HG03469 (cell line): ENCODE measurements around the gene AIG1.

Experiments used
- ATAC-seq: cut with Tn5 transposase; IDR thresholded peaks from one replicate; pipeline ENCODE4 v1.9.1; 2021; ENCODE audit warnings: mild to moderate bottlenecking, moderate library complexity, moderate number of reproducible peaks; ENCODE audit not compliant: unreplicated experiment

AIG1 gene

GRCh38 chr6:143261899-143262436 lies 201.3 kb downstream of the AIG1 start:
- no peak for ATAC-seq

GRCh38 chr6:143262859-143263258 lies 202.2 kb downstream of the AIG1 start:
- no peak for ATAC-seq

DNA sequence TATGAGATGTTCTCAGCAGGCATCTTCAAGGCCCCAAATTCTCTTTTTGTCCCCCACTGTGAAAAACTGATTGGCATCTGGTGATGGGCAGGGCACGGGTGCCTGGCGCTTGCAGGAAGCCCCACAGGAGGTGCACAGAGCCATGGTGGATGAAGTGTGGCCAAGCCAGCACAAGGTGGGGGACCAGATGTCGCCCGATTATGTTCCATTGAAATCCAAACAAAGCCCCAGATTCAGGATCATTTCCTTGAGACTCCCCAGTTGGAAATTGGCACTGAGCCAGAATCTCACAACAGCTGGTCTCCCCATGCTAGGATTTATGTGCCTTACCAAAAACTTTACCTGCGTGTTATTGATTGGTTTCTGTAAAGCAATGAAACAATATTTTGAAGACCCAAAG lies 203.7 kb downstream of the AIG1 start:
- ATAC-seq = no peak

DNA sequence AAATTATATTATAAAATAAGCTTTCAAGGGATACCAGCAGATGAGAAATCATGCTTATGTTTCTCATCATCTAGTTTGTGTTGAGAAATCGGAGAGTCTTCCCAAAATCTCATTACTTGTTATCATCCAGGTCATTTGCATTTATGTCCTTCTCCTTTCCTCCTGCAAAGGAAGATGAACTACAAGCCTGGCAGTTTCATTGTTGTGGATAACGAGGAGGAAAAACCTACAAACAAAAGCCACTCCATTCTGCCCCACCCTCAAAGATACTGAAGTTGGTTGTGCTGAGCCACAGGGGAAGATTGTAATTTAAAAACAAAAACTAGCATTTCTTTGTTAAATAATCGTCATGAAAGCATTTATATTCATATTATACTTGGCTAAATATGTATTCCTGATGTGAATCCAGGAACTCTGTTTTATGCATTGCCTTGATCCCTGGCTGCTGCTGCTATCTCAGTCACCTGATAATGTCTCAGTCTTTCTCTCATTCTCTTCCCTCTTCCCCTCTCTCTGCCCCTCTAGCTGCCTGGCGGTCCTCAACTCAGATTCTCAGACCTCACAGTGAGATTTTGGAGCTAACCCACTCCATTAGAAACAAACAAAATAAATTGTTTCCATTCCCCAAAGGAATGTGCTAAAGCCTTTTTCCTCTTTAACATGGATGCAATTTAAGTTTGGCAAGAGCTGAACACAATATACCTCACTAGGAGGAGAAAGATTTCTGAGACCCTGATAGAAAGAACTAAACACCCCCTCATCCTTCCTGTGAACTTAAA lies 204.5 kb downstream of the AIG1 start:
- no peak for ATAC-seq

DNA sequence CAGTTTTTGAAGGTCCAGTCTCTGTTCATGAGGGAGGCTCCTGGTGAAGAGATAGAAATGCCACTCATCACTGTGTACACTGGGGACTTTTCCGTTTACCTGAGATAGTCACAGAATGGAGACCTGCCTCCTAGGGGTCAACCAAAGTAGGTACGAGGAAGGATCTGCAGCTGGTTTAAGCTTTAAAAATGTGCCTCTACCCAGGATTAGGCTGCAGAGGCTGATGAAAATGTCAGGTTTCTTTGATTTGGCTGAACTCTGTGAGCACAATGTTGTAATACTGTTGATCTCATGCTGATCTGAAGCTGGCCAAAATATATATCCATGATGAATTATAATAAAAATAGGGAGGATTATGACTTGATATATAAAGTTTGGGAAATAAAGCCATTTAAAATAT lies 207.1 kb downstream of the AIG1 start:
- no peak for ATAC-seq

GRCh38 chr6:143268439-143268838 lies 207.8 kb downstream of the AIG1 start:
- ATAC-seq = no peak

- no peak for ATAC-seq
These were observed 209.3 kb downstream of the AIG1 start for GRCh38 chr6:143270026-143270425.

DNA sequence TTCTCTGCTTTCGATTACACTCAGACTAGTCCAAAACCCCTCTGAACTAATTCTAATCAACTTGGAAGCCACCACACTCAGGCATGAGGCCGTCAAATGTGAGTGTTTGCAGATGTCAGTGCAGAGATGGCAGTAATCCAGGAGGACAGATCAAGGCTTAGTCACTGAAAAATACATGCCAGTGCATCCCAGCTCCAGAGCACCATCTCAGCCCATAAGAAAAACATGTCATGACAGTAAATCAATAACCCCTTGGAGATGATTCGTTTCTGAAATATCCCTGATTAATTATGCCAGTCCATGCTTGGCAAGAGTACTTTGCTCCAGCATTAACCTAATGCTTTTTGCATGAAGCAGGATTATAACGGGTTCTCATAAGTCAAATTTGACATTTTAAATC lies 210.3 kb downstream of the AIG1 start:
- ATAC-seq = no peak

DNA sequence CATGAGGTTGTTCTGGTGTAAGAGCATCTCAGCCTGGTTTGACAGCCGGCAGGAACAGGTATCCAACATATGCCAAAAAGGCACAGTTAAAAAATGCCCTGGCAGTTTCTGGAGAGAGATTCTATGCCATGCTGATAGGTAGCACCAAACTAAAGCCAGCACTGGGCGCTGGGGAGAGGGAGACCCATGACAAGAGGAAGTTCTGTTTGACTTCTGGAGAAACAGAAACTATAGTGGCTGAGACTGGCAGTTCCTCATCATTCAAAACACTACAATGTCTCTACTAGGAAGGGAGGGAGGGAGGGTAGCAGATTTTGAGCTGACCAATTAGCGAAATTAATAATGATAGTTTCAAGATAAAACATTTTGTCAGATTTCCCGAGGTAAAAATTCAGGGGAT lies 215.7 kb downstream of the AIG1 start:
- peak; percentile 99 for ATAC-seq

- no peak for ATAC-seq
These were observed 218.7 kb downstream of the AIG1 start for GRCh38 chr6:143279385-143279784.

GRCh38 chr6:143283887-143284645 lies 223.4 kb downstream of the AIG1 start:
- no peak for ATAC-seq

DNA sequence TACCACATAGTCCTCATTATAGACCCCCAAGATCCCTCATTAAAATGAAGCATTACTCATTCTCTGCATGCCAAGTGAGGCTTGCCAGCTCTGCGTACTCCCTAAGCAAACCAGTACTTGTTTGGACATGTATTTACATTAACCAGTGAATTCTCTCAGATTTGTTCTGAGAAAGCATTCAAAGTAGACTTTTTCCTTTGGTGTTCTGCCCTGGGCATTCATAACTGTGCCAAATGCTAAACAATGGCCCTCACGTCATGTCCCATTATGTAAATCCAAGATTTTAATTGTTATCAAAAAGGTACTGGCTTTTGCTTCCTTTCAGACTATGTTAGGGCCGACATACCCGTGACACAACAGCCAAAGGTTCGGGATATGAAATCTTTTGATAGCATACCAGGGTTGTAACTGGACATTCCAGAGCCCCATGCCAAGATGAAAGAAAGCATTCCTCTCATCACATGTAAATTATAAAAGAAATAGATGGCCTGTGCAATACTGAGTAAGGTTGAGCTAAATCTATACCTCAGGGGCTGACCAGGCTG lies 225.6 kb downstream of the AIG1 start:
- no peak for ATAC-seq

GRCh38 chr6:143288923-143289322 lies 228.2 kb downstream of the AIG1 start:
- no peak for ATAC-seq

- ATAC-seq = no peak
These were observed 229.5 kb downstream of the AIG1 start for GRCh38 chr6:143290206-143290605.

DNA sequence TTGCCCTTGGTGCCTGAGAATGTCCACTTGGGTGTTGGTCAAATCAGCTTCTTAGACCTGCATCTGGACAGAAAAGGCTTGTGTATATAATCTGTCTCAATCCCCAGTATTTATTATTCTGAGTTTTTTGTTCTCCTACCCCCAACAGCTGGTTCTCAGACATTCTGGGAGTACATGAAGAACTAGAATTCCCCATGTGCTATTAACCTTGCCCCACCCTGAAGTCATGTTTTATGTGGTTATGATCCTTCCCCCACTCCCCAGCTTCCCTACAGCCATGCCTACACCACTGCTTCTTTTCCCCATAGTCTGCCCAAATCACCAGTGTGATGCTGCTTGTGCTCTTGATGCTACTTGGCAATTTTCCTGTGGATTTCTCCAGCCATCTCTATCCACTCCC lies 232.8 kb downstream of the AIG1 start:
- ATAC-seq = no peak

DNA sequence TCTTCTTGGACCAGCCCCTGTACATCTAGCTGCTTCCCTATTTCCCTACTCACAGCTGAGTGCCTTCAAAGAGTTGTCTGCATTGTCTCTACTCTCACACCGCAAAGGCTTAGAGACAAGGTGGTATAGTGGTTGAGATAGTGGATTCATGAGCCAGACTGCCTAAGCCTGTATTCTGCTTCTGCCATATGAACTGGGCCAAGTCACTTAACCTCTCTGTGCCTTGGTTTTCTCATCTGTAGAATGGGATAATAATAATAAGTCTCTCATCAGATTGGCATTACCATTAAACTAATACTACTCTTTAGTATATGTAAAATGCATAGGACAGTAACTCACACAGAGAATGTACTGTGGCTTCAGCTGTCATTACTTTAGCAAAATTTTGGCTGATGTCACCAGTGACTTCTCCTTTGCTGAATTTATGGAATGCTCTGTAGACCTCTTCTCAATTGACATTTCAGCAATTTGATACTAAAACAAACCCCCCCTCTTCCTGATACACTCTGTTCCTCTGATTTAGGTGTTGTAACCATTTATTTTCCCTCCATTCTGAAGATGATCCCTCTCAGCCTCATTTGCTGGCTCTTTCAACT lies 233.7 kb downstream of the AIG1 start:
- no peak for ATAC-seq

DNA sequence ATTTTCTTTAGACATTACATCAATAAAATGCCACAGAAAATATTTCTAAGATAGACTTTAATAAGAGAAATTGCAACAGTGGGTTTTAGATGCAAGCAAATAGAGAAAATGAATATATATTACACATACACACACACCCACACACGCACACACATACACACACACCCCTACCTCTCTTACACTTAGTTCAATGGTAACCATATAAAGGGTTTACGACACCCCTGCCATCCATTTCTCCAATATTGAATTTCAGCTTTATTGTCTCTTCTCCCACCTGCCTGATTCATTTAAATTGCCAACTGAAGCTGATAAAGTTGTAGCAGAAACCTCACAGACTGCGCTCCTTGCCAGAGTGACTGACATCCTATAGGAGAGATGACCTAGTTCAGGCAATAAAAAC lies 235.2 kb downstream of the AIG1 start:
- ATAC-seq = no peak

DNA sequence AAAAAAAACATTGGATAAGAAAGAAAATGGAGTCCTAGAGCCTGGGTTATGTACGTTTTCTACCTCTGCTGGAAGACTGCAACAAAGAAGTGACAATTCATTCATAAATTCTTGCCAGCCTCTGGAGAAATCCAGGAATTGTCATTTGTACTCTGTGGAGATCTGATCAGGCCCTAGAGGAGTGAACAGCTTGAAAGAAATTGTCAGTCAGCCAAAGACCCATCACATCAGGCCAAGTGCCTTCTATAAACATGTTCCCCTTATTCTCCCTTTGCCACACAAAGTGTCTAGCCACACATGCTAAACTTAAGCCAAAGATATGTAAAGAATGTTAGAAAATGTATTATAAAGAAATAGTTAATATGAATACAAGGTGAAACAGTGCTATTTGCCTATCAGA lies 237.4 kb downstream of the AIG1 start:
- no peak for ATAC-seq

DNA sequence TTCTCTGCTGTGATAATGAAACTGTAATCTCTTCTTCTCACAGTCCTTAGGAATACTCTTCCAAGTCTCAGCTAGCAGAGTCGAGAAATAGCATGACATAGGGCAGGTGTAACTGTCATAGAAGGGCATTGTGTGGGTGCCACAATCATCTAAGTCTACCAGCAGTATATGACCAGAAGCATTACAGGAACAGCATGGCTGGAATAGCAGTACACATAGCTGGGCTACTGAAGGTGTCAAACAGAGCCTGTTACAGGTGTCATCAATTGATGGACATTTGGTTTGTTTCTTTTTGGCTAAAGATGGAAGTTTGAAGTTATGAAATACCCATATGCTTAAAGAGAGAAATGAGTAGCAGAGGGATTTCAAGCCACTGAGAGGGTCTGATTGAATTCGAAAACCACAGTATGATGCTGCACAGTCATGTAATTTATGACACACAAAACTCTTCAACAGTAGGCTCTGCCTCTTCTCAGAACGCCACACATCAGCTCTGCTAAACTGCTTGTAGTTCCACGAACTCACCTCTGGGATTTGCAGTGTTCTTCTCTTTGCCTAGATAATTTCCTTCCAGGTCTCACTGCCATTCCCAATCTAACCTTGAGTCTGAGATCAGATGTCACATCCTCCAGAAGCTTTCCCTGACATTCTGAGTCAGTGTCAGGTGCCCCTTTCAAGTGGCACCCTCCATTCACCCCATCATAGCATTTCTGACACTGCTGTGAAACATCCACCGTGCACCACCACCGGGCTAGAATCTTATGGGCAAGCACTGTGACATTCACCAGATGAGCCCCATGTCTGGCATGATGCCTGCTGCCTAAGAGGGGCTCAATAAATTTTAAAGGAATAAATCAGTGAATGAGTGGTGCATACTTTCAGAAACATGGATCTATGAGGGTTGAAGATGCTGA lies 238.8 kb downstream of the AIG1 start:
- no peak for ATAC-seq

- no peak for ATAC-seq
These were observed 240.5 kb downstream of the AIG1 start for GRCh38 chr6:143301188-143301587.
